Activated CD4-positive, alpha-beta T cell treated with anti-CD3 and anti-CD28 coated beads, Interleukin-2, amount 50 U/mL, for 1 hour (primary cell): Measurements from ENCODE around the gene RASGRP2.
A peak's percentile ranks its signal among the peaks of the same experiment; 100 is the strongest.

Experiments
- DNase-seq: peaks from one replicate; pipeline ENCODE4 v3.0.0-alpha.2; 2020

RASGRP2 gene

GRCh38 chr11:64770120-64770519 lies 26.2 kb upstream of the RASGRP2 start:
- no peak for DNase-seq

- DNase-seq, result no peak
Measured at GRCh38 chr11:64769283-64769682, 25.3 kb upstream of the RASGRP2 start.

- no peak for DNase-seq
Measured at GRCh38 chr11:64768300-64768694, 24.4 kb upstream of the RASGRP2 start.

- peak; percentile 83 for DNase-seq
Measured at GRCh38 chr11:64767344-64768299, 23.7 kb upstream of the RASGRP2 start.

GRCh38 chr11:64766881-64767280 lies 22.9 kb upstream of the RASGRP2 start:
- DNase-seq, result no peak

- no peak for DNase-seq
Measured at GRCh38 chr11:64765851-64766665, 22.1 kb upstream of the RASGRP2 start.

GRCh38 chr11:64765291-64765850 lies 21.4 kb upstream of the RASGRP2 start:
- no peak for DNase-seq

GRCh38 chr11:64764753-64765152 lies 20.8 kb upstream of the RASGRP2 start:
- DNase-seq, result no peak

- peak; percentile 47 for DNase-seq
Measured at GRCh38 chr11:64764040-64764611, 20.2 kb upstream of the RASGRP2 start.

GRCh38 chr11:64763526-64764039 lies 19.6 kb upstream of the RASGRP2 start:
- no peak for DNase-seq

GRCh38 chr11:64762674-64763525 lies 19.0 kb upstream of the RASGRP2 start:
- no peak for DNase-seq

GRCh38 chr11:64762277-64762673 lies 18.3 kb upstream of the RASGRP2 start:
- no peak for DNase-seq

GRCh38 chr11:64760759-64761420 lies 16.9 kb upstream of the RASGRP2 start:
- DNase-seq, result no peak

GRCh38 chr11:64759722-64760719 lies 16.1 kb upstream of the RASGRP2 start, which contains the start of gene PYGM:
Gene PYGM, minus strand, starts transcription at chr11:64759974. Its CDS starts 76 bp downstream, at chr11:64759898.
- DNase-seq, result no peak

GRCh38 chr11:64759131-64759721 lies 15.3 kb upstream of the RASGRP2 start:
- no peak for DNase-seq

GRCh38 chr11:64758330-64759079 lies 14.6 kb upstream of the RASGRP2 start:
- DNase-seq, result no peak

- DNase-seq, result no peak
Measured at GRCh38 chr11:64757549-64758329, 13.8 kb upstream of the RASGRP2 start.
